Ishikawa (cell line): ENCODE data around the gene KCNK1.

Experiments used
- CEBPB ChIP-seq: IDR thresholded peaks from 2 replicates; pipeline ENCODE4 v1.6.1; 2012
- CREB1 ChIP-seq: IDR thresholded peaks from 2 replicates; pipeline ENCODE4 v1.6.1; 2012; ENCODE audit warnings: low read depth
- EGR1 ChIP-seq: IDR thresholded peaks from 2 replicates; pipeline ENCODE4 v1.6.1; 2012
- EP300 ChIP-seq: IDR thresholded peaks from 2 replicates; pipeline ENCODE4 v1.6.1; 2012; ENCODE audit warnings: borderline replicate concordance
- FOXM1 ChIP-seq: IDR thresholded peaks from 2 replicates; pipeline ENCODE4 v1.6.1; 2012; ENCODE audit warnings: low read depth, borderline replicate concordance
- NFIC ChIP-seq: IDR thresholded peaks from 2 replicates; pipeline ENCODE4 v1.6.1; 2012
- RAD21 ChIP-seq: IDR thresholded peaks from 2 replicates; pipeline ENCODE4 v1.6.1; 2012; ENCODE audit warnings: low read depth
- TAF1 ChIP-seq: IDR thresholded peaks from 2 replicates; pipeline ENCODE4 v1.6.1; 2012; ENCODE audit warnings: low read depth, mild to moderate bottlenecking
- TCF12 ChIP-seq: IDR thresholded peaks from 2 replicates; pipeline ENCODE4 v1.6.1; 2012; ENCODE audit warnings: low read depth
- TEAD4 ChIP-seq: IDR thresholded peaks from 2 replicates; pipeline ENCODE4 v1.6.1; 2012
- YY1 ChIP-seq: IDR thresholded peaks from 2 replicates; pipeline ENCODE4 v1.6.1; 2012; ENCODE audit warnings: low read depth
- ZBTB7A ChIP-seq: IDR thresholded peaks from 2 replicates; pipeline ENCODE4 v1.6.1; 2012; ENCODE audit warnings: low read depth
- TF ChIP-seq, protein P1 (sequence below): IDR thresholded peaks from 2 replicates; pipeline ENCODE4 v1.6.1; 2012
- TF ChIP-seq, protein P2 (sequence below): IDR thresholded peaks from 2 replicates; pipeline ENCODE4 v1.6.1; 2012; ENCODE audit warnings: low read depth, mild to moderate bottlenecking
- TF ChIP-seq, protein P3 (sequence below): IDR thresholded peaks from 2 replicates; pipeline ENCODE4 v1.6.1; 2012

KCNK1 gene

DNA sequence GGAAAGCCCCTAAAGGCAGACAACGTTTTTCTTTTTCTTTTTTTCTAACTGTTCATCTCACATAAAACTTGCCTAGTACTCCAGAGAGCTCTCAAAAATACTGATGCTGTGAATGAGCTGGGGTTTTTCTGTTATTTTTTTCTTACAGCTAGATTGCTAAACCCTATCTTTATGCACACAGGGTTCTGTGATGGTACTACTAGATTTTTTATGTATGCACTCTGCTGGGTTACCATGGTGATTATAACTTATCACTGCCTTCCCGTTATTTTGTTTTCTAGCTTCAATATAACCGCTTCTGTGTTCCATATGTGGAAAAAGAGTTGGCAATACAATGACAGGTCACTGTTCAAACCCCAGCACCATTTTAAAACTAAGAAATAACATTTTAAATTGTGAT is 43.7 kb upstream of the KCNK1 start:
- TF ChIP-seq RAD21, result no peak
- TF ChIP-seq EP300, result no peak
- no peak for TF ChIP-seq EGR1
- no peak for TF ChIP-seq TAF1
- no peak for TF ChIP-seq FOXM1
- TF ChIP-seq, protein P1, sequence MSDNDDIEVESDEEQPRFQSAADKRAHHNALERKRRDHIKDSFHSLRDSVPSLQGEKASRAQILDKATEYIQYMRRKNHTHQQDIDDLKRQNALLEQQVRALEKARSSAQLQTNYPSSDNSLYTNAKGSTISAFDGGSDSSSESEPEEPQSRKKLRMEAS, result no peak
- TF ChIP-seq NFIC, result no peak
- TF ChIP-seq YY1, result no peak
- TF ChIP-seq, protein P2, sequence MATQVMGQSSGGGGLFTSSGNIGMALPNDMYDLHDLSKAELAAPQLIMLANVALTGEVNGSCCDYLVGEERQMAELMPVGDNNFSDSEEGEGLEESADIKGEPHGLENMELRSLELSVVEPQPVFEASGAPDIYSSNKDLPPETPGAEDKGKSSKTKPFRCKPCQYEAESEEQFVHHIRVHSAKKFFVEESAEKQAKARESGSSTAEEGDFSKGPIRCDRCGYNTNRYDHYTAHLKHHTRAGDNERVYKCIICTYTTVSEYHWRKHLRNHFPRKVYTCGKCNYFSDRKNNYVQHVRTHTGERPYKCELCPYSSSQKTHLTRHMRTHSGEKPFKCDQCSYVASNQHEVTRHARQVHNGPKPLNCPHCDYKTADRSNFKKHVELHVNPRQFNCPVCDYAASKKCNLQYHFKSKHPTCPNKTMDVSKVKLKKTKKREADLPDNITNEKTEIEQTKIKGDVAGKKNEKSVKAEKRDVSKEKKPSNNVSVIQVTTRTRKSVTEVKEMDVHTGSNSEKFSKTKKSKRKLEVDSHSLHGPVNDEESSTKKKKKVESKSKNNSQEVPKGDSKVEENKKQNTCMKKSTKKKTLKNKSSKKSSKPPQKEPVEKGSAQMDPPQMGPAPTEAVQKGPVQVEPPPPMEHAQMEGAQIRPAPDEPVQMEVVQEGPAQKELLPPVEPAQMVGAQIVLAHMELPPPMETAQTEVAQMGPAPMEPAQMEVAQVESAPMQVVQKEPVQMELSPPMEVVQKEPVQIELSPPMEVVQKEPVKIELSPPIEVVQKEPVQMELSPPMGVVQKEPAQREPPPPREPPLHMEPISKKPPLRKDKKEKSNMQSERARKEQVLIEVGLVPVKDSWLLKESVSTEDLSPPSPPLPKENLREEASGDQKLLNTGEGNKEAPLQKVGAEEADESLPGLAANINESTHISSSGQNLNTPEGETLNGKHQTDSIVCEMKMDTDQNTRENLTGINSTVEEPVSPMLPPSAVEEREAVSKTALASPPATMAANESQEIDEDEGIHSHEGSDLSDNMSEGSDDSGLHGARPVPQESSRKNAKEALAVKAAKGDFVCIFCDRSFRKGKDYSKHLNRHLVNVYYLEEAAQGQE, result no peak
- no peak for TF ChIP-seq TCF12
- TF ChIP-seq CREB1, result no peak
- TF ChIP-seq ZBTB7A, result no peak

DNA sequence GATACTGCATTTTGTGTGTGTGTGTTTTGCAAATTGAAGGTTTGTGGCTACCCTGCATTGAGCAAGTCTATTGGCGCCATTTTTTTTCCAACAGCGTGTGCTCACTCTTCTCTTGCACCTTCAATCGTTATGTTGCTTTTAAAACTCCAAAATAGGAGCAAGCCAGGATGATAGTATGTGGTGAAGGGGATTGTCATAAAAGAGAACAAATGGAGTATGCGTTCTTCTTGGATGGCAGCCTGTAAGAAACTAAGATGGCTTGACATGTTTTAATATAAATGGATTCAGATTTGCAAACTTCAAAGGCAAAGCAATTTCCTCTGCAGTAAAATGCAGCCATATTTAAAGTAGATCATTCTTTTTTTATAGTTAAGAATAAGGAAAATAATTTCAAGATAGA is 43.2 kb upstream of the KCNK1 start:
- TF ChIP-seq FOXM1 (no peak), ZBTB7A (no peak), TAF1 (no peak), CEBPB (no peak), CREB1 (no peak)
- TF ChIP-seq, protein P3, sequence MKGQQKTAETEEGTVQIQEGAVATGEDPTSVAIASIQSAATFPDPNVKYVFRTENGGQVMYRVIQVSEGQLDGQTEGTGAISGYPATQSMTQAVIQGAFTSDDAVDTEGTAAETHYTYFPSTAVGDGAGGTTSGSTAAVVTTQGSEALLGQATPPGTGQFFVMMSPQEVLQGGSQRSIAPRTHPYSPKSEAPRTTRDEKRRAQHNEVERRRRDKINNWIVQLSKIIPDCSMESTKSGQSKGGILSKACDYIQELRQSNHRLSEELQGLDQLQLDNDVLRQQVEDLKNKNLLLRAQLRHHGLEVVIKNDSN, result no peak
- TF ChIP-seq, protein P2, result no peak

DNA sequence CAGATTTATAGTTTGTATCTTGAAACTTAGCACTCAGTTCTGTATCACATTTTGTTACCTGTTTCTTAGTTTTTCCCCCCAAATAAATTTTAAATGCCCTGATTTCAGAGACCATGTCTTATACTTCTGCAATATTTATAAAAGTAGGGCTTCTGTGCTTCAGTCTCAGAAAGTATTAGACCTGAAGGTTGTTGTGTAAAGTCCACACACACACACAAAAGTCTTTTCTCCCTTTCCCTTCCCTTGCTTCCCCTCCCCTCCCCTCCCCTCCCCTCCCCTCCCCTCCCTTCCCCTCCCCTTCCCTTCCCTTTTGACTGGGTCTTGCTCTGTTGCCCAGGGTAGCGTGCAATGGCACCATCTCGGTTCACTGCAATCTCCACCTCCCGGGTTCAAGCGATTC is 41.0 kb upstream of the KCNK1 start:
- TF ChIP-seq, protein P3, result no peak
- TF ChIP-seq CREB1 (no peak), TEAD4 (no peak), TCF12 (no peak), CEBPB (no peak), RAD21 (no peak), FOXM1 (no peak), ZBTB7A (no peak)
- TF ChIP-seq, protein P1, result no peak

DNA sequence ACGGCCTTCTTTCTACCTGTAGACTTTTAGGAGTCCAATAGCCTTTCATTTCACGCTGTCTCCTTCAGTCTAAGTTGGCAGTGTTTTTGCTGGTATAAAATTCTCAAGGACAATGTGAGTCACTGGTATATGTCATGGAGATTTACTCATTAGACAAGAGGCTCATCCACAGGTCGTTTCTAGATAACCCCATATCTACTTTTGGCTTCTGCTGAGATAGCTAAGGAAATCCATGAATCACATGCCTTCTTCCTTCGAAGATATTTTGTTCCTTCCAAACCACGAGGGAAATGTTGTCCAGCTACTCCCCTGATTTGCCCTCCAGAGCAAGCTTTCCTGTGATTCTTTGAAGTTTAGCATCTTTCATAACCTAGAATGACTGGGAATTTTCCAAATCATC is 38.5 kb upstream of the KCNK1 start:
- TF ChIP-seq CREB1, result no peak
- no peak for TF ChIP-seq CEBPB
- TF ChIP-seq ZBTB7A, result no peak
- TF ChIP-seq NFIC, result no peak
- TF ChIP-seq YY1, result no peak
- no peak for TF ChIP-seq EP300
- no peak for TF ChIP-seq FOXM1

DNA sequence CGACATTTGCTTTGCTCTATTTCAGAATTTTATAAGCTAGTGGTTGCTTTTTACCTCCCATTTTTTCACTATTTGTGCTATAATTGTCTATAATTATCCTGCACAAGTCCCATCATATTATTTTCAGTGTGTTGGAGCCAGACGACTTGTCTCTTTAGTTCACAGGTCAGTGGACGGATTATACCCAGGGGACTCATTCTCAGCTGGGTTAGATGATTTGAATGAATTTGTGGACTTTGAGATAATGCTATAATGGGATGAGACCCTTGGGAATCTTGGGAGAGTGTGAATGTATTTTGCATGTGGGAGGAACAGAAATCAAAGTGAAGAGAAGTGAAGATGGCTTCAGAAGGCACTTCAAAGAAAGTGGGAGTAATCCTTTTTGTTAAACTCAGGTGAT is 31.5 kb upstream of the KCNK1 start:
- TF ChIP-seq, protein P3, result no peak
- TF ChIP-seq EGR1 (no peak), TAF1 (no peak), NFIC (no peak), CEBPB (no peak)

DNA sequence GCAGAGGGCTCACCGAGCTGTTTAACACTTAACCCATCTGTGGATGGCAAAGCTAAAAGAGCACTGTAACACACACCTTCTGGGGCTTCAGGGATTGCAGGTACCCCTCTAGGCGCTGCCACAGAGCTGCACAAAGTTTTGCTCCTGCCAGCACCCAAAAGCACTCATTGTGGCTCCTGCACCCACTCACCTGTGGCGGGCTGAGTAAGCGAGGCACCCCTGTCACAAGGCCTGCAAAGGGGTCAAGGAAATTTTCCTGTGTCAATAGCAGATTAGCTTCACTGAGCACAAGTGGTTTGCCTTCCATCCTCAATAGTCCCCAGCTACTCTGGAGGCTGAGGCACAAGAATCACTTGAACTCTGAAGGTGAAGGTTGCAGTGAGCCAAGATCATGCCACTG is 29.5 kb upstream of the KCNK1 start:
- TF ChIP-seq EGR1 (no peak), CREB1 (no peak), CEBPB (no peak), YY1 (no peak), NFIC (no peak), FOXM1 (no peak), EP300 (no peak), ZBTB7A (no peak), TCF12 (no peak)
- TF ChIP-seq, protein P3, result no peak
